Measurements from ENCODE around the gene CBLC.

GRCh38 chr19:44796701-44797115 lies 19.0 kb downstream of the CBLC start:
- TF ChIP-seq MAX (IDR thresholded peaks at IDR 0.05; ENCODE audit: low read depth) (no peak), FOSL2 (IDR thresholded peaks at IDR 0.05; ENCODE audit: borderline replicate concordance, low read depth) (no peak), YY1 (IDR thresholded peaks at IDR 0.05; ENCODE audit: low read depth) (no peak), POLR2AphosphoS5 (IDR thresholded peaks at IDR 0.05; ENCODE audit: low read depth, low read length) (no peak), REST (IDR thresholded peaks at IDR 0.05; ENCODE audit: low read depth, low read length) (no peak), RFX5 (IDR thresholded peaks at IDR 0.05; ENCODE audit: low read length) (no peak), CTCF (IDR thresholded peaks at IDR 0.05) (no peak), JUND (IDR thresholded peaks at IDR 0.05) (no peak), USF1 (IDR thresholded peaks at IDR 0.05; ENCODE audit: borderline replicate concordance, low read depth) (no peak), MEF2A (IDR thresholded peaks at IDR 0.05; ENCODE audit: borderline replicate concordance, low read depth) (no peak), ELF1 (IDR thresholded peaks at IDR 0.05) (no peak)

Data from SK-N-SH (cell line).